Stimulated activated naive B cell treated with anti-CD40 and anti-IgM and Interleukin-4, amounts not matched to agents 10 μg/mL and 1 μg/mL and 100 μg/mL, for 72 hours (primary cell): ENCODE results near the gene TMC3.
"Not testable (repeated sequence)": the region's sequence is repeated elsewhere in the genome, so short reads cannot be mapped to it uniquely, and the experiment has no call there.

Experiments
- ATAC-seq, 2 donors: fragments of 150-1000 bp; cut with Tn5 transposase; replicated peaks; 2 replicates each; pipeline ENCODE4 v1.10.0; 2021; ENCODE audit warnings: moderate library complexity in 1 of 2
- DNase-seq: peaks from one replicate; pipeline ENCODE4 v3.0.0; 2021
- H3K27ac Mint-ChIP-seq: one replicate; pipeline ENCODE4 v1.8.0; 2022; ENCODE audit warnings: mild to moderate bottlenecking, mixed read lengths
- H3K27me3 Mint-ChIP-seq, 2 donors: one replicate each; pipeline ENCODE4 v1.8.0; 2022; ENCODE audit warnings: mixed read lengths in 2 of 2
- H3K36me3 Mint-ChIP-seq, 2 donors: one replicate each; pipeline ENCODE4 v1.8.0; 2022; ENCODE audit warnings: mixed read lengths in 2 of 2, mild to moderate bottlenecking in 1 of 2
- H3K4me1 Mint-ChIP-seq, 2 donors: one replicate each; pipeline ENCODE4 v1.8.0; 2022; ENCODE audit warnings: mixed read lengths in 2 of 2, mild to moderate bottlenecking in 1 of 2
- H3K4me3 Mint-ChIP-seq, 2 donors: one replicate each; pipeline ENCODE4 v1.8.0; 2022; ENCODE audit warnings: mild to moderate bottlenecking in 2 of 2, mixed read lengths in 2 of 2, moderate library complexity in 1 of 2
- H3K9me3 Mint-ChIP-seq, 2 donors: one replicate each; pipeline ENCODE4 v1.8.0; 2022; ENCODE audit warnings: mixed read lengths in 2 of 2, mild to moderate bottlenecking in 1 of 2

TMC3 gene

GRCh38 chr15:81373775-81374395, at the start of gene TMC3:
Gene TMC3, minus strand, starts transcription at chr15:81374213. Its CDS starts 136 bp downstream, at chr15:81374077.
- no peak for ATAC-seq
- H3K4me1 Mint-ChIP-seq = no peaks in the 10 kb centered on the region
- no peak within 1 kb of the TSS for H3K27ac Mint-ChIP-seq
- H3K36me3 Mint-ChIP-seq = no peaks in the 10 kb centered on the region
- H3K9me3 Mint-ChIP-seq = no peaks in the 10 kb centered on the region
- no peaks in the 10 kb centered on the region for H3K27me3 Mint-ChIP-seq
- H3K4me3 Mint-ChIP-seq = no peak within 1 kb of the TSS
- DNase-seq = no peak

GRCh38 chr15:81421461-81421860, 47.4 kb upstream of the TMC3 start:
- Mint-ChIP-seq H3K36me3 (no peaks in the 10 kb centered on the region), H3K4me1 (no peaks in the 10 kb centered on the region), H3K27ac (no peak overlapping the region), H3K4me3 (no peak overlapping the region), H3K27me3 (no peaks in the 10 kb centered on the region), H3K9me3 (no peaks in the 10 kb centered on the region)
- no peak for DNase-seq
- no peak for ATAC-seq

- no peak for ATAC-seq
- Mint-ChIP-seq H3K4me1 (peaks cover 2 to 4% of the 10 kb centered on the region in 2 donors), H3K4me3 (no peak overlapping the region), H3K27ac (no peak overlapping the region), H3K9me3 (peaks cover 0 to under 1% of the 10 kb centered on the region in 2 donors), H3K36me3 (no peaks in the 10 kb centered on the region), H3K27me3 (peaks cover 4 to 6% of the 10 kb centered on the region in 2 donors)
- DNase-seq = no peak
Observed at GRCh38 chr15:81419332-81419943, 45.4 kb upstream of the TMC3 start.

GRCh38 chr15:81418891-81419290, 44.9 kb upstream of the TMC3 start:
- H3K27ac Mint-ChIP-seq = no peak overlapping the region
- no peak for ATAC-seq
- H3K27me3 Mint-ChIP-seq = peaks cover 10% of the 10 kb centered on the region in 2 donors
- H3K4me1 Mint-ChIP-seq = peaks cover 5 to 6% of the 10 kb centered on the region in 2 donors
- no peak overlapping the region for H3K4me3 Mint-ChIP-seq
- no peak for DNase-seq
- peaks cover 0 to 5% of the 10 kb centered on the region in 2 donors for H3K9me3 Mint-ChIP-seq
- no peaks in the 10 kb centered on the region for H3K36me3 Mint-ChIP-seq

GRCh38 chr15:81418444-81418843, 44.4 kb upstream of the TMC3 start:
- H3K27me3 Mint-ChIP-seq = peaks cover 13 to 14% of the 10 kb centered on the region in 2 donors
- no peak overlapping the region for H3K4me3 Mint-ChIP-seq
- H3K36me3 Mint-ChIP-seq = no peaks in the 10 kb centered on the region
- peaks cover 0 to 5% of the 10 kb centered on the region in 2 donors for H3K9me3 Mint-ChIP-seq
- ATAC-seq (no peak), DNase-seq (no peak)
- no peak overlapping the region for H3K27ac Mint-ChIP-seq
- H3K4me1 Mint-ChIP-seq = peaks cover 5 to 6% of the 10 kb centered on the region in 2 donors

- not testable (repeated sequence) for H3K36me3 Mint-ChIP-seq, ATAC-seq, H3K9me3 Mint-ChIP-seq, DNase-seq, H3K4me1 Mint-ChIP-seq, H3K4me3 Mint-ChIP-seq, H3K27ac Mint-ChIP-seq
- peaks cover 22 to 23% of the 10 kb centered on the region in 2 donors for H3K27me3 Mint-ChIP-seq
Observed at GRCh38 chr15:81414274-81414968, 40.4 kb upstream of the TMC3 start.

- no peak overlapping the region for H3K4me3 Mint-ChIP-seq
- no peak for DNase-seq
- no peak overlapping the region for H3K27ac Mint-ChIP-seq
- H3K4me1 Mint-ChIP-seq = peaks cover 6 to 7% of the 10 kb centered on the region in 2 donors
- no peaks in the 10 kb centered on the region for H3K36me3 Mint-ChIP-seq
- ATAC-seq = no peak
- peaks cover 0 to 5% of the 10 kb centered on the region in 2 donors for H3K9me3 Mint-ChIP-seq
- peaks cover 22 to 23% of the 10 kb centered on the region in 2 donors for H3K27me3 Mint-ChIP-seq
Observed at GRCh38 chr15:81413851-81414250, 39.8 kb upstream of the TMC3 start.

- Mint-ChIP-seq H3K9me3 (peaks cover 0 to 5% of the 10 kb centered on the region in 2 donors), H3K27ac (no peak overlapping the region), H3K4me1 (peaks cover 6 to 7% of the 10 kb centered on the region in 2 donors), H3K27me3 (peaks cover 22 to 33% of the 10 kb centered on the region in 2 donors), H3K4me3 (no peak overlapping the region), H3K36me3 (no peaks in the 10 kb centered on the region)
- DNase-seq (no peak), ATAC-seq (no peak)
Observed at GRCh38 chr15:81411969-81412633, 38.1 kb upstream of the TMC3 start.

- ATAC-seq (no peak), DNase-seq (no peak)
- peaks cover 0 to 5% of the 10 kb centered on the region in 2 donors for H3K9me3 Mint-ChIP-seq
- H3K4me3 Mint-ChIP-seq = no peak overlapping the region
- H3K36me3 Mint-ChIP-seq = no peaks in the 10 kb centered on the region
- peaks cover 6 to 7% of the 10 kb centered on the region in 2 donors for H3K4me1 Mint-ChIP-seq
- peaks cover 22 to 33% of the 10 kb centered on the region in 2 donors for H3K27me3 Mint-ChIP-seq
- H3K27ac Mint-ChIP-seq = no peak overlapping the region
Observed at GRCh38 chr15:81411051-81411450, 37.0 kb upstream of the TMC3 start.

- Mint-ChIP-seq H3K36me3 (no peaks in the 10 kb centered on the region), H3K27me3 (peaks cover 22 to 33% of the 10 kb centered on the region in 2 donors)
- peak; percentile 9 for DNase-seq
Observed at GRCh38 chr15:81410318-81410753, 36.3 kb upstream of the TMC3 start.

GRCh38 chr15:81407718-81408117, 33.7 kb upstream of the TMC3 start:
- ATAC-seq (no peak), DNase-seq (no peak)
- Mint-ChIP-seq H3K4me3 (no peak overlapping the region), H3K27me3 (peaks cover 6 to 16% of the 10 kb centered on the region in 2 donors), H3K4me1 (peaks cover 0 to 2% of the 10 kb centered on the region in 2 donors), H3K9me3 (no peaks in the 10 kb centered on the region), H3K36me3 (no peaks in the 10 kb centered on the region), H3K27ac (no peak overlapping the region)

More at GRCh38 chr15:81410318-81410753, 36.3 kb upstream of the TMC3 start:
- H3K9me3 Mint-ChIP-seq = peaks cover 0 to 5% of the 10 kb centered on the region in 2 donors
- no peak overlapping the region for H3K4me3 Mint-ChIP-seq
- ATAC-seq = peak; percentile 63 to 75
- peaks cover 6 to 7% of the 10 kb centered on the region in 2 donors for H3K4me1 Mint-ChIP-seq
- no peak overlapping the region for H3K27ac Mint-ChIP-seq

- Mint-ChIP-seq H3K27me3 (peaks cover 6 to 16% of the 10 kb centered on the region in 2 donors), H3K9me3 (no peaks in the 10 kb centered on the region), H3K27ac (no peak overlapping the region), H3K4me1 (peaks cover 0 to 2% of the 10 kb centered on the region in 2 donors), H3K36me3 (no peaks in the 10 kb centered on the region), H3K4me3 (no peak overlapping the region)
- ATAC-seq = no peak
- no peak for DNase-seq
Observed at GRCh38 chr15:81407176-81407575, 33.2 kb upstream of the TMC3 start.

- ATAC-seq (peak in 1 of 2 donors; percentile 45), DNase-seq (no peak)
- Mint-ChIP-seq H3K4me3 (no peak overlapping the region), H3K9me3 (no peaks in the 10 kb centered on the region), H3K36me3 (no peaks in the 10 kb centered on the region), H3K27me3 (no peaks in the 10 kb centered on the region), H3K4me1 (no peaks in the 10 kb centered on the region), H3K27ac (no peak overlapping the region)
Observed at GRCh38 chr15:81400640-81401236, 26.7 kb upstream of the TMC3 start.
